ENCODE measurements around the gene CACNG6.

The CACNG6 gene

GRCh38 chr19:53980539-53981375 is 10.7 kb upstream of the CACNG6 start:
- Mint-ChIP-seq H3K4me3 (peak overlapping the region; percentile 54), H3K27me3 (peaks cover 58% of the 10 kb centered on the region), H3K4me1 (ENCODE audit: low read depth) (peaks cover 31% of the 10 kb centered on the region), H3K36me3 (ENCODE audit: low read depth) (no peaks in the 10 kb centered on the region), H3K9me3 (no peaks in the 10 kb centered on the region), H3K27ac (no peak overlapping the region)
- no peak for DNase-seq

GRCh38 chr19:53981376-53981951 is 10.0 kb upstream of the CACNG6 start:
- H3K4me1 Mint-ChIP-seq (ENCODE audit: low read depth) = peaks cover 31% of the 10 kb centered on the region
- H3K4me3 Mint-ChIP-seq = peak overlapping the region; percentile 18
- no peak overlapping the region for H3K27ac Mint-ChIP-seq
- no peak for DNase-seq
- H3K36me3 Mint-ChIP-seq (ENCODE audit: low read depth) = no peaks in the 10 kb centered on the region
- H3K9me3 Mint-ChIP-seq = no peaks in the 10 kb centered on the region
- peaks cover 51% of the 10 kb centered on the region for H3K27me3 Mint-ChIP-seq

GRCh38 chr19:53982001-53982451 is 9.4 kb upstream of the CACNG6 start:
- Mint-ChIP-seq H3K36me3 (ENCODE audit: low read depth) (no peaks in the 10 kb centered on the region), H3K27ac (no peak overlapping the region), H3K4me1 (ENCODE audit: low read depth) (peaks cover 31% of the 10 kb centered on the region), H3K27me3 (peaks cover 46% of the 10 kb centered on the region), H3K4me3 (no peak overlapping the region), H3K9me3 (no peaks in the 10 kb centered on the region)
- no peak for DNase-seq

GRCh38 chr19:53982611-53983010 is 8.8 kb upstream of the CACNG6 start:
- Mint-ChIP-seq H3K4me3 (no peak overlapping the region), H3K9me3 (no peaks in the 10 kb centered on the region), H3K27me3 (peaks cover 41% of the 10 kb centered on the region), H3K4me1 (ENCODE audit: low read depth) (peaks cover 28% of the 10 kb centered on the region), H3K27ac (no peak overlapping the region), H3K36me3 (ENCODE audit: low read depth) (no peaks in the 10 kb centered on the region)
- DNase-seq = no peak

- H3K36me3 Mint-ChIP-seq (ENCODE audit: low read depth) = no peaks in the 10 kb centered on the region
Observed at GRCh38 chr19:53983457-53984289, 7.8 kb upstream of the CACNG6 start.

GRCh38 chr19:53985863-53986262 is 5.6 kb upstream of the CACNG6 start:
- Mint-ChIP-seq H3K4me3 (no peak overlapping the region), H3K9me3 (no peaks in the 10 kb centered on the region), H3K36me3 (ENCODE audit: low read depth) (no peaks in the 10 kb centered on the region), H3K27me3 (peaks cover 23% of the 10 kb centered on the region), H3K27ac (no peak overlapping the region), H3K4me1 (ENCODE audit: low read depth) (peaks cover 6% of the 10 kb centered on the region)
- no peak for DNase-seq

More at GRCh38 chr19:53983457-53984289, 7.8 kb upstream of the CACNG6 start:
- no peak overlapping the region for H3K27ac Mint-ChIP-seq
- no peak for DNase-seq
- no peak overlapping the region for H3K4me3 Mint-ChIP-seq
- H3K9me3 Mint-ChIP-seq = no peaks in the 10 kb centered on the region
- H3K27me3 Mint-ChIP-seq = peaks cover 34% of the 10 kb centered on the region
- peaks cover 20% of the 10 kb centered on the region for H3K4me1 Mint-ChIP-seq (ENCODE audit: low read depth)

- H3K9me3 Mint-ChIP-seq = no peaks in the 10 kb centered on the region
- no peak for DNase-seq
- H3K4me1 Mint-ChIP-seq (ENCODE audit: low read depth) = peaks cover 5% of the 10 kb centered on the region
- H3K27ac Mint-ChIP-seq = no peak overlapping the region
- H3K27me3 Mint-ChIP-seq = peaks cover 37% of the 10 kb centered on the region
- no peak overlapping the region for H3K4me3 Mint-ChIP-seq
- no peaks in the 10 kb centered on the region for H3K36me3 Mint-ChIP-seq (ENCODE audit: low read depth)
Observed at GRCh38 chr19:53988981-53989380, 2.5 kb upstream of the CACNG6 start.

GRCh38 chr19:53989600-53990533 is 1.6 kb upstream of the CACNG6 start:
- H3K4me1 Mint-ChIP-seq (ENCODE audit: low read depth) = peaks cover 5% of the 10 kb centered on the region
- no peak overlapping the region for H3K27ac Mint-ChIP-seq
- H3K4me3 Mint-ChIP-seq = no peak overlapping the region
- H3K9me3 Mint-ChIP-seq = no peaks in the 10 kb centered on the region
- H3K27me3 Mint-ChIP-seq = peaks cover 46% of the 10 kb centered on the region
- no peak for DNase-seq
- H3K36me3 Mint-ChIP-seq (ENCODE audit: low read depth) = no peaks in the 10 kb centered on the region

GRCh38 chr19:53992211-53992610 is 774 bp downstream of the CACNG6 start:
- H3K4me1 Mint-ChIP-seq (ENCODE audit: low read depth) = peaks cover 5% of the 10 kb centered on the region
- H3K36me3 Mint-ChIP-seq (ENCODE audit: low read depth) = no peaks in the 10 kb centered on the region
- no peak overlapping the region for H3K4me3 Mint-ChIP-seq
- H3K27ac Mint-ChIP-seq = no peak overlapping the region
- H3K27me3 Mint-ChIP-seq = peaks cover 64% of the 10 kb centered on the region
- H3K9me3 Mint-ChIP-seq = no peaks in the 10 kb centered on the region
- DNase-seq = no peak

- Mint-ChIP-seq H3K4me1 (ENCODE audit: low read depth) (peaks cover 5% of the 10 kb centered on the region), H3K27me3 (peaks cover 69% of the 10 kb centered on the region), H3K27ac (no peak overlapping the region), H3K36me3 (ENCODE audit: low read depth) (no peaks in the 10 kb centered on the region), H3K9me3 (no peaks in the 10 kb centered on the region), H3K4me3 (no peak overlapping the region)
- no peak for DNase-seq
Observed at GRCh38 chr19:53992815-53993214, 1.4 kb downstream of the CACNG6 start.

- Mint-ChIP-seq H3K9me3 (no peaks in the 10 kb centered on the region), H3K27ac (no peak overlapping the region), H3K4me3 (no peak overlapping the region), H3K27me3 (peaks cover 68% of the 10 kb centered on the region), H3K36me3 (ENCODE audit: low read depth) (no peaks in the 10 kb centered on the region), H3K4me1 (ENCODE audit: low read depth) (peaks cover 5% of the 10 kb centered on the region)
- no peak for DNase-seq
Observed at GRCh38 chr19:53993448-53993847, 2.0 kb downstream of the CACNG6 start.

GRCh38 chr19:53994811-53995210 is 3.4 kb downstream of the CACNG6 start:
- no peak for DNase-seq
- Mint-ChIP-seq H3K36me3 (ENCODE audit: low read depth) (no peaks in the 10 kb centered on the region), H3K4me3 (no peak overlapping the region), H3K4me1 (ENCODE audit: low read depth) (peaks cover 5% of the 10 kb centered on the region), H3K27ac (no peak overlapping the region), H3K27me3 (peaks cover 71% of the 10 kb centered on the region), H3K9me3 (no peaks in the 10 kb centered on the region)

- no peak for DNase-seq
- Mint-ChIP-seq H3K27ac (no peak overlapping the region), H3K36me3 (ENCODE audit: low read depth) (no peaks in the 10 kb centered on the region), H3K9me3 (no peaks in the 10 kb centered on the region), H3K4me3 (no peak overlapping the region), H3K4me1 (ENCODE audit: low read depth) (no peaks in the 10 kb centered on the region), H3K27me3 (peaks cover 67% of the 10 kb centered on the region)
Observed at GRCh38 chr19:53998223-53998622, 6.8 kb downstream of the CACNG6 start.

- DNase-seq = no peak
- no peaks in the 10 kb centered on the region for H3K36me3 Mint-ChIP-seq (ENCODE audit: low read depth)
- H3K9me3 Mint-ChIP-seq = no peaks in the 10 kb centered on the region
- no peaks in the 10 kb centered on the region for H3K4me1 Mint-ChIP-seq (ENCODE audit: low read depth)
- no peak overlapping the region for H3K27ac Mint-ChIP-seq
- H3K4me3 Mint-ChIP-seq = no peak overlapping the region
- peaks cover 56% of the 10 kb centered on the region for H3K27me3 Mint-ChIP-seq
Observed at GRCh38 chr19:53999694-54000093, 8.3 kb downstream of the CACNG6 start.

All from activated T-cell treated with anti-CD3 and anti-CD28 coated beads, Interleukin-2, amount 50 U/mL, for 24 hours (primary cell).